GM19395 (cell line): ENCODE data around the gene LRMDA.

Experiments used
- ATAC-seq: cut with Tn5 transposase; IDR thresholded peaks from one replicate; pipeline ENCODE4 v1.9.1; 2021; ENCODE audit warnings: mild to moderate bottlenecking, moderate library complexity; ENCODE audit not compliant: unreplicated experiment

The LRMDA gene

GRCh38 chr10:75967491-75967890, 536.1 kb downstream of the LRMDA start:
- ATAC-seq = no peak

- ATAC-seq = no peak
Measured at GRCh38 chr10:75969031-75969430, 537.6 kb downstream of the LRMDA start.

GRCh38 chr10:75971402-75972211, 540.2 kb downstream of the LRMDA start:
- no peak for ATAC-seq

- ATAC-seq = no peak
Measured at GRCh38 chr10:75972491-75973276, 541.3 kb downstream of the LRMDA start.

GRCh38 chr10:75974080-75974479, 542.7 kb downstream of the LRMDA start:
- ATAC-seq = no peak

GRCh38 chr10:75976681-75977080, 545.3 kb downstream of the LRMDA start:
- ATAC-seq = no peak

- no peak for ATAC-seq
Measured at GRCh38 chr10:75977139-75977538, 545.7 kb downstream of the LRMDA start.

- ATAC-seq = no peak
Measured at GRCh38 chr10:75978213-75978612, 546.8 kb downstream of the LRMDA start.

- no peak for ATAC-seq
Measured at GRCh38 chr10:75980419-75981002, 549.1 kb downstream of the LRMDA start.

- ATAC-seq = no peak
Measured at GRCh38 chr10:75982611-75983369, 551.4 kb downstream of the LRMDA start.

- ATAC-seq = no peak
Measured at GRCh38 chr10:75984067-75984466, 552.6 kb downstream of the LRMDA start.

GRCh38 chr10:75987616-75988015, 556.2 kb downstream of the LRMDA start:
- ATAC-seq = no peak

GRCh38 chr10:75994357-75995040, 563.1 kb downstream of the LRMDA start:
- no peak for ATAC-seq

- ATAC-seq = no peak
Measured at GRCh38 chr10:75995041-75995430, 563.6 kb downstream of the LRMDA start.

- no peak for ATAC-seq
Measured at GRCh38 chr10:75995720-75996119, 564.3 kb downstream of the LRMDA start.

GRCh38 chr10:75999001-75999400, 567.6 kb downstream of the LRMDA start:
- ATAC-seq = no peak

- ATAC-seq = no peak
Measured at GRCh38 chr10:75999515-76000209, 568.2 kb downstream of the LRMDA start.

GRCh38 chr10:76000550-76000949, 569.1 kb downstream of the LRMDA start:
- ATAC-seq = no peak

- ATAC-seq = no peak
Measured at GRCh38 chr10:76001019-76001418, 569.6 kb downstream of the LRMDA start.

GRCh38 chr10:76001461-76001860, 570.0 kb downstream of the LRMDA start:
- no peak for ATAC-seq
